ENCODE results near the gene PTBP2. TPM values are rescaled to one million over a fixed set of nuclear protein-coding genes. Genes with fewer than 3 reads are reported as not detected.

PTBP2 gene
- total and polyA plus RNA-seq, 10 of the 15 experiments (the other 5 are each of a cell fraction or from before 2014, with no cell fraction given): 5.8 to 17.5 (median 11.1) TPM

DNA sequence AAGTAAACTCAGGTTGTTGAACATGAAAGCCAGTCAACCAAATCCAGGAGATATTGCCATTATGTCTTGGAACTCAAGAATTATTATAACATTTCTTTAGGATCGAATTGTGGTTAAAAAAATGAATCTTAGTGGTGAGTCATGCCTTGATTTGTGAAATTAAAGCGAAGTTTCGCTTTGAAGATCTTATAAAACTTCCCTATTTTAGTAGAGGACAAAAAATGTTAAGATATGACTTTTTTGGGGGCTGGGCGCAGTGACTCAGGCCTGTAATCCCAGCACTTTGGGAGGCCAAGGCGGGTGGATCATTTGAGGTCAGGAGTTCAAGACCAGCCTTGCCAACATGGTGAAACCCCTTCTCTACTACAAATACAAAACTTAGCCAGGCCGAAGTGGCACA, 39.5 kb upstream of the PTBP2 start (continued):
- TF ChIP-seq, protein P1, sequence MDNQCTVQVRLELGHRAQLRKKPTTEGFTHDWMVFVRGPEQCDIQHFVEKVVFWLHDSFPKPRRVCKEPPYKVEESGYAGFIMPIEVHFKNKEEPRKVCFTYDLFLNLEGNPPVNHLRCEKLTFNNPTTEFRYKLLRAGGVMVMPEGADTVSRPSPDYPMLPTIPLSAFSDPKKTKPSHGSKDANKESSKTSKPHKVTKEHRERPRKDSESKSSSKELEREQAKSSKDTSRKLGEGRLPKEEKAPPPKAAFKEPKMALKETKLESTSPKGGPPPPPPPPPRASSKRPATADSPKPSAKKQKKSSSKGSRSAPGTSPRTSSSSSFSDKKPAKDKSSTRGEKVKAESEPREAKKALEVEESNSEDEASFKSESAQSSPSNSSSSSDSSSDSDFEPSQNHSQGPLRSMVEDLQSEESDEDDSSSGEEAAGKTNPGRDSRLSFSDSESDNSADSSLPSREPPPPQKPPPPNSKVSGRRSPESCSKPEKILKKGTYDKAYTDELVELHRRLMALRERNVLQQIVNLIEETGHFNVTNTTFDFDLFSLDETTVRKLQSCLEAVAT (IDR thresholded peaks at IDR 0.05): no peak
- no peak for TF ChIP-seq ZSCAN29 (IDR thresholded peaks at IDR 0.05)

DNA sequence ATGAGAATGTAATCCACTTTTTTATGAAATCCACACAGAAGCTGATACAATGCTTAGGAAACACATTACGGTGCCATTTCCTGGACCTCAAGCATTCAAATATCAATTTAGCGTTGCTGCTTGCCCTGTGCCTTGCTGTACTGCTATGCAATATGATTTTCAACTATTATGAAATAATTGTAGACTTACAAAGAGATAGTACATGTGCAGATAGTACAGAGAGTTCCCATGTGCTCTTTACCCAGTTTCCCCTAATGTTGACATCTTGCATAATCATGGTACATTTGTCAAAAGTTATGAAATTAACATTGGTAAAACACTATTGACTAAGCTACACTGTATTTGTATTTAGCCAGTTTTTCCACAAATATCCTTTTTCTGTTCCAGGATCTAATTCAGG, 37.7 kb upstream of the PTBP2 start:
- ChIA-PET RAD21 (ENCODE audit: unreplicated experiment) (no interaction called here), POLR2A (no interaction called here), SMC1A (ENCODE audit: uncharacterized antibody, unreplicated experiment) (no interaction called here), CTCF (no interaction called here)
- BruUV-seq (replicated peaks): no TSS peak
- Histone ChIP-seq H3K79me2 (ENCODE audit: control insufficient read depth, insufficient read depth, low read length) (no peaks in the 10 kb centered on the region), H3K36me3 (ENCODE audit: control insufficient read depth in 2 of 2, insufficient read depth in 2 of 2, low read length in 1 of 2) (no peaks in the 10 kb centered on the region), H3K4me2 (ENCODE audit: control insufficient read depth, insufficient read depth) (no peak overlapping the region), H3K4me3 (no peak overlapping the region), H3K9ac (ENCODE audit: control insufficient read depth, insufficient read depth, low read length) (no peak overlapping the region), H3K4me1 (ENCODE audit: control insufficient read depth, insufficient read depth, low read length) (no peaks in the 10 kb centered on the region), H3K27ac (ENCODE audit: control insufficient read depth, insufficient read depth) (no peak overlapping the region), H3K9me3 (replicated peaks; ENCODE audit: control insufficient read depth, insufficient read depth, low read length) (no peaks in the 10 kb centered on the region), H3K27me3 (replicated peaks in 1 of 2; ENCODE audit: control insufficient read depth in 2 of 2, insufficient read depth in 2 of 2, low read length in 1 of 2) (no peaks in the 10 kb centered on the region), H4K20me1 (ENCODE audit: control insufficient read depth, insufficient read depth) (no peaks in the 10 kb centered on the region), H2AFZ (ENCODE audit: control insufficient read depth, low read depth, low read length) (no peak overlapping the region)
- DNase-seq (ENCODE audit: low read depth, low spot score): no peak
- ATAC-seq: no peak
- FAIRE-seq: no peak
- in situ Hi-C loops (cut with MboI): no loop called here
- 6% methylated on average over 2 of the region's 2 CpGs for WGBS (ENCODE audit: insufficient coverage, insufficient replicate concordance, low lambda C conversion rate, missing lambda C conversion rate)
- intact Hi-C loops (cut with micrococcal nuclease; ENCODE audit: unreplicated experiment): no loop called here
- TF ChIP-seq FOS (IDR thresholded peaks at IDR 0.05; ENCODE audit: borderline replicate concordance, extremely low read depth, insufficient read length): no peak
- TF ChIP-seq NFYA (IDR thresholded peaks at IDR 0.05; ENCODE audit: borderline replicate concordance, low read depth, low read length): no peak
- no peak for TF ChIP-seq BRCA1 (IDR thresholded peaks at IDR 0.05; ENCODE audit: low read depth, low read length)
- TF ChIP-seq KLF5 (IDR thresholded peaks at IDR 0.05; ENCODE audit: partially characterized antibody): no peak
- TF ChIP-seq, protein P2, sequence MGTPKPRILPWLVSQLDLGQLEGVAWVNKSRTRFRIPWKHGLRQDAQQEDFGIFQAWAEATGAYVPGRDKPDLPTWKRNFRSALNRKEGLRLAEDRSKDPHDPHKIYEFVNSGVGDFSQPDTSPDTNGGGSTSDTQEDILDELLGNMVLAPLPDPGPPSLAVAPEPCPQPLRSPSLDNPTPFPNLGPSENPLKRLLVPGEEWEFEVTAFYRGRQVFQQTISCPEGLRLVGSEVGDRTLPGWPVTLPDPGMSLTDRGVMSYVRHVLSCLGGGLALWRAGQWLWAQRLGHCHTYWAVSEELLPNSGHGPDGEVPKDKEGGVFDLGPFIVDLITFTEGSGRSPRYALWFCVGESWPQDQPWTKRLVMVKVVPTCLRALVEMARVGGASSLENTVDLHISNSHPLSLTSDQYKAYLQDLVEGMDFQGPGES (IDR thresholded peaks at IDR 0.05): no peak
